ENCODE measurements around the gene RPL32. TPM values are rescaled to one million over a fixed set of nuclear protein-coding genes. Genes with fewer than 3 reads are reported as not detected.

RPL32 gene
- total and polyA plus RNA-seq, 2 donors: 2,355 to 2,449 TPM

DNA sequence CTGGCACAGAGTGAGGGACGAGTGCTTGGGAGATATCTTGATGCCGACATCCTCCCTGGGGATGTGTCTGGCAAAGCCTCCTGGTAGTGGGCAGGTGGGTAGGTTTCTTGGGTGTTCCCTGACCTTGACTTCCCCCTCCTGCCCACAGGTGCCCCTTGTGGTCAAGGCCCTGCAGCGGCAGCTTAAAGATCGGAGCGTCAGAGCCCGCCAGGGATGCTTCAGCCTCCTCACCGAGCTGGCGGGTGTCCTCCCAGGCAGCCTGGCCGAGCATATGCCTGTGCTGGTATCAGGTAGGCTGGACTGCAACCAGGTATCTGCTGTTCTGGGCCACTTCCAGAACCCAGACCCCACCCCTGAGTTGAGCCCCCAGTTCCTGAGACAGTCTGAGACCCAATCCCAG lies 25.6 kb downstream of the RPL32 start:
- Histone ChIP-seq H3K4me3 (ENCODE audit: low read depth, low read length) (no peak overlapping the region), H3K4me1 (ENCODE audit: insufficient read depth) (no peaks in the 10 kb centered on the region), H3K27ac (ENCODE audit: low read depth) (no peak overlapping the region), H3K36me3 (ENCODE audit: insufficient read depth) (no peaks in the 10 kb centered on the region)
- WGBS: 87% methylated on average over 9 of the region's 9 CpGs
- DNase-seq (ENCODE audit: extremely low spot score): no peak

- WGBS: 95% methylated on average over 24 of the region's 24 CpGs
Measured at GRCh38 chr3:12815078-12815477, 26.3 kb downstream of the RPL32 start.

DNA sequence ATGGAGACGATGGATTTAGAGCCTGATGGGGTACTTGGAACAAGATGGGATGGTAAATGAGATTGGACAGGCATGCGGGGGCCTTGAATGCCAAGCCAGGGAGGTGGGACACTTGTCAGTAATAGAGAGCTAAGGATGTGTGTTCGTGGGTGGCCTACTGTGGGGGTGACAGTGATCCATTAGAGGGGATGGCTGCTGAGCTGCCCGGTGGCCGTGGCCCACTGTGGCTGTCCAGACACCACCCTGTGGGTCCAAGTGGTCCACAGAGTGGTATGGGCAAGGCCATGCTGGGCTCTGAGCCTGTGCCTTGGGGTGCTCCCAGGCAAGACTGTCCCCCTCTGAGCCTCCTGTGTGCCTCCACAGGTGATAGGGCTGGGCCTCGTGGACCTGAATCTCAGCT lies 27.4 kb downstream of the RPL32 start:
- WGBS: 90% methylated on average over 6 of the region's 6 CpGs
- H3K27ac ChIP-seq (ENCODE audit: low read depth): no peak overlapping the region
- no peaks in the 10 kb centered on the region for H3K4me1 ChIP-seq (ENCODE audit: insufficient read depth)
- H3K4me3 ChIP-seq (ENCODE audit: low read depth, low read length): no peak overlapping the region
- no peak for DNase-seq (ENCODE audit: extremely low spot score)
- no peaks in the 10 kb centered on the region for H3K36me3 ChIP-seq (ENCODE audit: insufficient read depth)

More at GRCh38 chr3:12815078-12815477, 26.3 kb downstream of the RPL32 start:
- Histone ChIP-seq H3K4me1 (ENCODE audit: insufficient read depth) (no peaks in the 10 kb centered on the region), H3K36me3 (ENCODE audit: insufficient read depth) (no peaks in the 10 kb centered on the region), H3K27ac (ENCODE audit: low read depth) (no peak overlapping the region), H3K4me3 (ENCODE audit: low read depth, low read length) (no peak overlapping the region)
- no peak for DNase-seq (ENCODE audit: extremely low spot score)

DNA sequence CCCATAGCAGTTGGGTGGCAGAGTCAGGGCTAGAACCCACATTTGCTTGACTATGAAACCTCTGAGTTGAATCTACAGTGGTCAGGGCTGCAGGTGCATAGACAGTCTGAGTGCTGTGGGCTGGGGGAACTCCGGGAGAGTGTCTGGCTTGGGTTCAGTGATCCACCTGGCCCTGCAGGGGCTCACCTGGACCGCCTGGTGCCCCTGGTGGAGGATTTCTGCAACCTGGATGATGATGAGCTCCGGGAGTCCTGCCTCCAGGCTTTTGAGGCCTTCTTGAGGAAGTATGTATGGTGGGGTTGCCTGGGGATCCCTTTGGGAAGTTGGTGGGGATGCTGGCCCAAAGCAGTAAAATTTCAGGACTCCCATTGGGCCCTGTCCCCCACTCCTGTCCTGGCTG lies 28.6 kb downstream of the RPL32 start:
- Histone ChIP-seq H3K4me1 (ENCODE audit: insufficient read depth) (no peaks in the 10 kb centered on the region), H3K36me3 (ENCODE audit: insufficient read depth) (no peaks in the 10 kb centered on the region), H3K4me3 (ENCODE audit: low read depth, low read length) (no peak overlapping the region), H3K27ac (ENCODE audit: low read depth) (no peak overlapping the region)
- no peak for DNase-seq (ENCODE audit: extremely low spot score)
- 95% methylated on average over 3 of the region's 3 CpGs for WGBS

DNA sequence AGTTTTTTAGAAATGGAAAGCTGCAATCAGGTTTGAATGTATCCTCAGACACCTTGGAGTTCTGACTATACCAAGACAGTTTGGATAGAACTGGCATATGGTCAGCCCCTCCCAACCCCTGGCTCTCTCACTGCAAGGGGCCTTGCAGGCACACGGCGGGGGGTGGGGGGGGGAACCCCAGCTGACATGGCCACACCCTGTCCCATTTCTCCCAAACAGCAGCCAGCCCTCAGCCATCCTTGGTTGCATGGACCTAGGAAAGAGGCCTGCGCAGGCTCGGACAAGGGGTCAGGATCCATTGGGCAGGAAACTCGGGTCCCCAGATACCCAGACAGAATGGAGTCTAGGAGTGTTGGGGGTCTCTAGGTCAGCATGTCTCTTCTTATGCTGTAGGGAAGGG lies 30.4 kb downstream of the RPL32 start:
- H3K4me1 ChIP-seq (ENCODE audit: insufficient read depth): no peaks in the 10 kb centered on the region

DNA sequence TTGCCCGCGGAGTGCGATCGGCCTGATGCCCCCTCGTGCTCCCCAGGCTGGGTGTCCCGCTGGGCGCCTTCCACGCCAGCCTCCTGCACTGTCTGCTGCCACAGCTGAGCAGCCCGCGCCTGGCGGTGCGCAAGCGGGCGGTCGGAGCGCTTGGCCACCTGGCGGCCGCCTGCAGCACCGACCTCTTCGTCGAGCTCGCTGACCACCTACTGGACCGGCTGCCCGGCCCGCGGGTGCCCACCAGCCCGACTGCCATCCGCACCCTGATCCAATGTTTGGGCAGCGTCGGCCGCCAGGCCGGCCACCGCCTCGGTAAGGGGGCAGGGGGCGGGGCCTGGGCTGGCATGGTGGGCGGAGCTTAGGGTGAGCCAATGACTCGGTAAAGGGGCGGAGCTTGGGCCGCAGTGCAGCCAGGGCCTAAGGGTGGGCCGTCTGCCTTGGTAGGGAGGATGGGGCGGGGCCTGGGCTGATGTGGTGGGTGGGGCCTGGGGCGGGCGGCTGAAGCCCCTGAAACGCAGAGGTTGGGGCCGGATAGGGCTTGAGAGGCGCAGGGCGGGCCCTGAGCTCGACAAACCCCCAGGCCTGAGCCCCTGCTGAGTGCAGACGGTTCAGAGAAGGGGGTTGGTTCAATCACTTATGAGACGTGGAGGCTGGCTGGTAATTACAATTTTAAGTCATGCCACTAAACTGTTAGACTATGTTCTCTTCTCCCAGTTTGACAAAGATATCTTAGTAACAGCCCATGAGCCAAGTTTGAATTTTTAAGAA lies 31.2 kb downstream of the RPL32 start:
- H3K4me1 ChIP-seq (ENCODE audit: insufficient read depth): no peaks in the 10 kb centered on the region
- H3K27ac ChIP-seq (ENCODE audit: low read depth): peak overlapping the region; percentile 42
- H3K36me3 ChIP-seq (ENCODE audit: insufficient read depth): no peaks in the 10 kb centered on the region
- WGBS: under 1% methylated on average over 50 of the region's 50 CpGs
- H3K4me3 ChIP-seq (ENCODE audit: low read depth, low read length): peak overlapping the region; percentile 35
- peak; percentile 81 for DNase-seq (ENCODE audit: extremely low spot score)

More for the DNA sequence above, 30.4 kb downstream of the RPL32 start:
- no peaks in the 10 kb centered on the region for H3K36me3 ChIP-seq (ENCODE audit: insufficient read depth)
- WGBS: 72% methylated on average over 5 of the region's 5 CpGs
- no peak for DNase-seq (ENCODE audit: extremely low spot score)
- no peak overlapping the region for H3K27ac ChIP-seq (ENCODE audit: low read depth)
- no peak overlapping the region for H3K4me3 ChIP-seq (ENCODE audit: low read depth, low read length)

DNA sequence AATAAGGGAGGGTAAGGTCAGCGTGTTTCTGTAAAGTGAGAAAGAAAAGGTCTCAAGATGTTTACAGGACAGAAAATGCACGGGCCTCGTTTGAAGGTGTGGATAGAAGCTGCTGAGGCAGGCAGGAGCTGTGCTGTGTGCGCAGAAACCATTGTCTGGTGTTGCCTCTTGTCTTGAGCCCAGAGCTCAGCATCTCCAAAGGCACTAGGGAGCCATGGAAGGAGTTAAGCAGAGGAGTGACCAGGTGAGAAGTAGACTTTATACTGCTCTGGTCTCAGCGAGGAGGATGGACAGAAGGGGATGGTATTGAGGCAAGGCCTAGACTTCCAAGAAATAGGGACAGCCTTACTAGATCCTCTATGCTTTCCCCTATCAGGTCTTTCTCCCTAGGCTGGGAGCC lies 31.9 kb downstream of the RPL32 start:
- H3K4me1 ChIP-seq (ENCODE audit: insufficient read depth): no peaks in the 10 kb centered on the region
- 82% methylated on average over 5 of the region's 5 CpGs for WGBS
- no peak for DNase-seq (ENCODE audit: extremely low spot score)
- no peak overlapping the region for H3K27ac ChIP-seq (ENCODE audit: low read depth)
- no peak overlapping the region for H3K4me3 ChIP-seq (ENCODE audit: low read depth, low read length)
- H3K36me3 ChIP-seq (ENCODE audit: insufficient read depth): no peaks in the 10 kb centered on the region

DNA sequence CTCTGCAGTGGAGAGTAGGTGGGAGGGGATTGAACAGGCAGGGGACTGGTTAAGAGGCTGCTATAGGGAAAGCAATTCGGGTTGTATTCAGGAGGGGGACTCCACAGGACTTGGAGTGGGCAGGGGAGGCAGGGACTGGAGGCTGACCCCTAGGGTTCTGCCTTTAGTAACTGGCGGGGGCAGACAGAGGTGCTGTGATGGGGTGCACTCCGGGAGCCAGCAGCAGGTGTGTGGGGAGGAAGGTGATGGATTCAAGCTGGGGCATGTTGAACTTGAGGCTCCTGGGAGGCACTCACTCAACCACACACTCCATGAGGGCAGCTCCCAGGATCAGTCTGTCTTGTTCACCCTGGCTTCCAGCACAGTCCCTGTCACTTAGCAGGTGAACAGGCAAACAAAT lies 32.4 kb downstream of the RPL32 start:
- H3K27ac ChIP-seq (ENCODE audit: low read depth): no peak overlapping the region
- DNase-seq (ENCODE audit: extremely low spot score): no peak
- H3K4me3 ChIP-seq (ENCODE audit: low read depth, low read length): no peak overlapping the region
- 92% methylated on average over 3 of the region's 3 CpGs for WGBS
- H3K36me3 ChIP-seq (ENCODE audit: insufficient read depth): no peaks in the 10 kb centered on the region
- H3K4me1 ChIP-seq (ENCODE audit: insufficient read depth): no peaks in the 10 kb centered on the region

- DNase-seq (ENCODE audit: extremely low spot score): no peak
- H3K36me3 ChIP-seq (ENCODE audit: insufficient read depth): no peaks in the 10 kb centered on the region
- no peaks in the 10 kb centered on the region for H3K4me1 ChIP-seq (ENCODE audit: insufficient read depth)
- no peak overlapping the region for H3K4me3 ChIP-seq (ENCODE audit: low read depth, low read length)
- H3K27ac ChIP-seq (ENCODE audit: low read depth): no peak overlapping the region
- 79% methylated on average over 2 of the region's 2 CpGs for WGBS
Measured at GRCh38 chr3:12808587-12808986, 32.8 kb downstream of the RPL32 start.

DNA sequence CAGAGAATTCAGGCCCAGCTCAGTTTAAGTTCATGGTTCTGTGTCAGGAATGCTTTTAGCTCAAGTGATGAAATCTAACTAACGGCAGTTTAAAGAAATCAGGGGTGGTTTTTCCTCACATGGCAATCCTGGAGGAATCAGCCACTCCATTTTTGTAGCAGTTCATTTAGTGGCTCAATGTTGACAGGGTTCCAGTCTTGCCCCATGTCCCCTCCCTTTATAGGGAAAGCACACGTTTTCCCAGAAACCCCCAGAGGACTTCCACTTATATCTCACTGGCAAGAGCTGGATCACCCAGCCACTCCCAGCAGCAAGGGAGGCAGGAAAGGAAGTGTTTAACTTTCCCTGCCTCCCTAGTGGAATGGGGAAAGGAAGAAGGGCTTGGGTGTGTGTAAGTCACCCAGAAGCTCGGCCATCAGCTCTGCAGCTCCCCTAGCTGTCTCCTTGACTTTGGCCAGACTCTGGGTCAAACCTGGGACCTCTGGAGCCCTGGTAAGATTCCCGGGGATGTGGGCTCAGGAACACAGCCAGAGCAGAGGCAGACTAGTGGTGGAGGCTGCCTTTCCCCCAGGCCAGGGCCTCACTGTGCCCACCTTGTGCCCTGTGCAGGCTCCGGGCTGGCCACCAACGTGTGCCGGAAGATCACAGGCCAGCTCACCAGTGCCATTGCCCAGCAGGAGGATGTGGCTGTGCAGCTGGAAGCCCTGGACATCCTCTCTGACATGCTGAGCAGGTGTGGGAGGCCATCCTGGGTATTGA lies 33.6 kb downstream of the RPL32 start:
- no peak overlapping the region for H3K27ac ChIP-seq (ENCODE audit: low read depth)
- no peaks in the 10 kb centered on the region for H3K36me3 ChIP-seq (ENCODE audit: insufficient read depth)
- 83% methylated on average over 7 of the region's 7 CpGs for WGBS
- no peaks in the 10 kb centered on the region for H3K4me1 ChIP-seq (ENCODE audit: insufficient read depth)
- H3K4me3 ChIP-seq (ENCODE audit: low read depth, low read length): no peak overlapping the region
- no peak for DNase-seq (ENCODE audit: extremely low spot score)

- Histone ChIP-seq H3K36me3 (ENCODE audit: insufficient read depth) (no peaks in the 10 kb centered on the region), H3K27ac (ENCODE audit: low read depth) (no peak overlapping the region), H3K4me3 (ENCODE audit: low read depth, low read length) (no peak overlapping the region), H3K4me1 (ENCODE audit: insufficient read depth) (no peaks in the 10 kb centered on the region)
- no peak for DNase-seq (ENCODE audit: extremely low spot score)
- 93% methylated on average over 9 of the region's 9 CpGs for WGBS
Measured at GRCh38 chr3:12807066-12807465, 34.3 kb downstream of the RPL32 start.

DNA sequence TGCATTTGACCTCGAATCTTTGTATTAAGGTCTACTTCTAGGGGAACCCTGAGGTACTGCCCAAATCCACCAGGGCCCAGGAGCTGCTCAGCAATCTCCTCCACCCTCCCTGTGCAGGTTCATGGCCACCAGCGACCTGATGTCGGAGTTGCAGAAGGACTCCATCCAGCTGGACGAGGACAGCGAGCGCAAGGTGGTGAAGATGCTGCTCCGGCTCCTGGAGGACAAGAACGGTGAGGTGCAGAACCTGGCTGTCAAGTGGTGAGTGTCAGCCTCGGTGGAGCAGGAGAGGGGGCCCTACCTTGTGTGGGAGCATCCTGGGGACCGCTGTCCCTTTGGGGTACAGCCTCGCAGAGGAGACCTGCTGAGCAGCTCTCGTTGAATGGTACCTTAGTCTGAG lies 38.0 kb downstream of the RPL32 start:
- H3K4me1 ChIP-seq (ENCODE audit: insufficient read depth): no peaks in the 10 kb centered on the region
- H3K36me3 ChIP-seq (ENCODE audit: insufficient read depth): no peaks in the 10 kb centered on the region
- 97% methylated on average over 12 of the region's 12 CpGs for WGBS

GRCh38 chr3:12799525-12800440 lies 41.6 kb downstream of the RPL32 start:
- no peak overlapping the region for H3K4me3 ChIP-seq (ENCODE audit: low read depth, low read length)
- H3K27ac ChIP-seq (ENCODE audit: low read depth): no peak overlapping the region
- 87% methylated on average over 7 of the region's 7 CpGs for WGBS

More for the DNA sequence above, 38.0 kb downstream of the RPL32 start:
- Histone ChIP-seq H3K27ac (ENCODE audit: low read depth) (no peak overlapping the region), H3K4me3 (ENCODE audit: low read depth, low read length) (no peak overlapping the region)
- DNase-seq (ENCODE audit: extremely low spot score): no peak

More at GRCh38 chr3:12799525-12800440, 41.6 kb downstream of the RPL32 start:
- Histone ChIP-seq H3K4me1 (ENCODE audit: insufficient read depth) (no peaks in the 10 kb centered on the region), H3K36me3 (ENCODE audit: insufficient read depth) (no peaks in the 10 kb centered on the region)
- no peak for DNase-seq (ENCODE audit: extremely low spot score)
